Loucy (cell line): Measurements from ENCODE around the gene MIER3.

Source experiments
- H2AFZ ChIP-seq: fragments of 200-600 bp; sonication (generic); 2 replicates; pipeline ENCODE4 v1.6.0; 2016; ENCODE audit warnings: antibody characterized with exemption, mild to moderate bottlenecking, low read length, moderate library complexity
- H3F3A ChIP-seq: fragments of 200-600 bp; 2 replicates; pipeline ENCODE4 v1.6.0; 2016; ENCODE audit warnings: antibody characterized with exemption, low read depth, mild to moderate bottlenecking
- H3K27me3 ChIP-seq: fragments of 200-600 bp; sonication (generic); 2 replicates; pipeline ENCODE4 v1.6.1; 2014; ENCODE audit warnings: low read length, mild to moderate bottlenecking; ENCODE audit not compliant: insufficient read depth, poor library complexity, severe bottlenecking
- H3K36me3 ChIP-seq: fragments of 200-600 bp; sonication (generic); 2 replicates; pipeline ENCODE4 v1.6.1; 2016; ENCODE audit warnings: low read length; ENCODE audit not compliant: insufficient read depth
- H3K4me1 ChIP-seq: fragments of 200-600 bp; sonication (generic); 2 replicates; pipeline ENCODE4 v1.5.1; 2014; ENCODE audit warnings: low read length, mild to moderate bottlenecking; ENCODE audit not compliant: insufficient read depth, poor library complexity, severe bottlenecking
- H3K4me2 ChIP-seq: fragments of 200-600 bp; sonication (generic); 2 replicates; pipeline ENCODE4 v1.6.0; 2014; ENCODE audit warnings: antibody characterized with exemption, low read length, low read depth, mild to moderate bottlenecking; ENCODE audit not compliant: poor library complexity, severe bottlenecking
- H3K4me3 ChIP-seq: fragments of 200-600 bp; sonication (generic); 2 replicates; pipeline ENCODE4 v1.5.1; 2014; ENCODE audit warnings: low read length, mild to moderate bottlenecking, mixed read lengths; ENCODE audit not compliant: poor library complexity, severe bottlenecking
- H3K79me2 ChIP-seq: fragments of 200-600 bp; sonication (generic); 2 replicates; pipeline ENCODE4 v1.6.1; 2014; ENCODE audit warnings: low read length; ENCODE audit not compliant: insufficient read depth
- H3K9ac ChIP-seq: fragments of 200-600 bp; sonication (generic); 2 replicates; pipeline ENCODE4 v1.6.0; 2014; ENCODE audit warnings: mild to moderate bottlenecking, low read depth, low read length, moderate library complexity; ENCODE audit not compliant: poor library complexity, severe bottlenecking
- H3K9me2 ChIP-seq: fragments of 200-600 bp; sonication (generic); replicated peaks from 2 replicates; pipeline ENCODE4 v1.6.1; 2016; ENCODE audit warnings: low read depth, low read length, mixed read lengths
- H3K9me3 ChIP-seq: fragments of 200-600 bp; sonication (generic); 2 replicates; pipeline ENCODE4 v1.6.1; 2014; ENCODE audit warnings: mild to moderate bottlenecking, antibody characterized with exemption, low read length, low read depth; ENCODE audit not compliant: insufficient read depth
- H4K20me1 ChIP-seq: fragments of 200-600 bp; sonication (generic); 2 replicates; pipeline ENCODE4 v1.6.0; 2014; ENCODE audit warnings: antibody characterized with exemption, low read length, mild to moderate bottlenecking; ENCODE audit not compliant: insufficient read depth, poor library complexity, severe bottlenecking
- CTCF ChIP-seq: fragments of 200-600 bp; sonication (generic); conservative IDR thresholded peaks from 2 replicates; pipeline ENCODE4 v1.5.1; 2014; ENCODE audit warnings: mild to moderate bottlenecking, antibody characterized with exemption, low read length
- EZH2phosphoT487 ChIP-seq: fragments of 200-600 bp; IDR thresholded peaks from 2 replicates; pipeline ENCODE4 v1.6.1; 2018; ENCODE audit warnings: antibody characterized with exemption, mild to moderate bottlenecking, moderate library complexity, borderline replicate concordance

MIER3 gene

GRCh38 chr5:56876327-56876726, 75.6 kb downstream of the MIER3 start:
- H3K4me2 ChIP-seq = no peak overlapping the region
- H3K9me3 ChIP-seq = no peaks in the 10 kb centered on the region
- H4K20me1 ChIP-seq = no peaks in the 10 kb centered on the region
- no peak overlapping the region for H2AFZ ChIP-seq
- no peak overlapping the region for H3K9ac ChIP-seq
- no peaks in the 10 kb centered on the region for H3K4me1 ChIP-seq
- no peaks in the 10 kb centered on the region for H3K79me2 ChIP-seq
- H3F3A ChIP-seq = no peaks in the 10 kb centered on the region
- H3K9me2 ChIP-seq = no peaks in the 10 kb centered on the region
- H3K27me3 ChIP-seq = no peaks in the 10 kb centered on the region
- TF ChIP-seq CTCF (no peak), EZH2phosphoT487 (no peak)
- H3K36me3 ChIP-seq = peaks cover 94% of the 10 kb centered on the region
- no peak overlapping the region for H3K4me3 ChIP-seq

GRCh38 chr5:56873056-56873455, 78.9 kb downstream of the MIER3 start:
- no peaks in the 10 kb centered on the region for H3K79me2 ChIP-seq
- no peak overlapping the region for H3K4me2 ChIP-seq
- no peak overlapping the region for H3K4me3 ChIP-seq
- no peaks in the 10 kb centered on the region for H3K4me1 ChIP-seq
- no peaks in the 10 kb centered on the region for H3F3A ChIP-seq
- H3K9me3 ChIP-seq = no peaks in the 10 kb centered on the region
- no peak overlapping the region for H3K9ac ChIP-seq
- TF ChIP-seq CTCF = no peak
- TF ChIP-seq EZH2phosphoT487 = no peak
- H2AFZ ChIP-seq = no peak overlapping the region
- no peaks in the 10 kb centered on the region for H3K27me3 ChIP-seq
- H3K9me2 ChIP-seq = no peaks in the 10 kb centered on the region
- no peaks in the 10 kb centered on the region for H4K20me1 ChIP-seq
- H3K36me3 ChIP-seq = peaks cover 94% of the 10 kb centered on the region

GRCh38 chr5:56871777-56872176, 80.1 kb downstream of the MIER3 start:
- Histone ChIP-seq H2AFZ (no peak overlapping the region), H3F3A (no peaks in the 10 kb centered on the region), H3K36me3 (peaks cover 94% of the 10 kb centered on the region), H3K4me2 (no peak overlapping the region), H3K9ac (no peak overlapping the region), H3K4me1 (no peaks in the 10 kb centered on the region), H4K20me1 (no peaks in the 10 kb centered on the region), H3K9me3 (no peaks in the 10 kb centered on the region), H3K79me2 (no peaks in the 10 kb centered on the region), H3K4me3 (no peak overlapping the region), H3K27me3 (no peaks in the 10 kb centered on the region), H3K9me2 (no peaks in the 10 kb centered on the region)
- TF ChIP-seq EZH2phosphoT487 (no peak), CTCF (no peak)
